Activated CD8-positive, alpha-beta memory T cell treated with anti-CD3 and anti-CD28 coated beads for 4 hours (primary cell): ENCODE data around the gene OGDHL.
"Not testable (repeated sequence)": the region's sequence is repeated elsewhere in the genome, so short reads cannot be mapped to it uniquely, and the experiment has no call there.

ENCODE experiments used
- DNase-seq, 2 donors: peaks; one replicate each; pipeline ENCODE4 v3.0.0-alpha.2; 2020; ENCODE audit warnings: low read depth in 2 of 2

The OGDHL gene

DNA sequence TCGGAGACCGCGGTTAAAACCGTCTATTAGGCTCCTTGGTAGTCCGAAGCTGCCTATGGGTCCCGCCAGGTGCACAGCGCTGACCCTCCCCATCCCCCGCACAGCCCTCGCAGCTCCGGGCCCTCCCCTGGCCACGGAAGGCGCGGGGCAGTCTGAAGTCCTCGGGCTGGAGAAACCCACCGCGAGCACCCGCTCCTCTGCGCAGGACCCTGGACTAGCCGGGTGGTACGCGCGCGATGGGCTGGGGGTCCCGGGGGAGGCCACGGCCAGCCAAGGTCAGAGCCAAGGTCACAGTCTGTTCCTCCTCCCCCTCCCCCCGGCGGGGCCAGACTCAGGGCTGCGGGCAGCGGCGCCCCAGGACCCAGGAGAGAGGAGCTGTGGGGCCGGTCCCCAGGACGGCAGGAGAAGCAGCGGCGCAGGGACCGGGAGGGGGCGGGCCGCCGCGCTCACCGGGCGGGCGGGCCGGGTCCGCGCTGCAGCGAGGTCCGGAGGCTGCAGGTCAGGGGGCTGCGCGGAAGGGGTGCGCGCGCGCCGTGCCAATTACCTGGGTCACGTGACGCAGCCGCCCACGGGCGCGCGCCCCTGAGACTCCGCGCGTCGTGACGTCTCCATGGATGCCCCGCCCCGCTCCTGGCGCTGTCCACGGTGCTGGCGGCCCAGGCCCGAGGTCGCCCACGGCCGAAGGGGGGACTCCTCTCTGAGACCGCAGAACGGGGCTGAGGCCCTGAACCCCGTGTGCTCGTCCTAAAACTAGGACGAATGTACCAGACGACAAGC lies at the start of gene OGDHL:
OGDHL (minus strand) TSS at position 535 of the 777 bp plus-strand sequence. CDS start 3,731 bp downstream, outside the sequence.
- no peak for DNase-seq

DNA sequence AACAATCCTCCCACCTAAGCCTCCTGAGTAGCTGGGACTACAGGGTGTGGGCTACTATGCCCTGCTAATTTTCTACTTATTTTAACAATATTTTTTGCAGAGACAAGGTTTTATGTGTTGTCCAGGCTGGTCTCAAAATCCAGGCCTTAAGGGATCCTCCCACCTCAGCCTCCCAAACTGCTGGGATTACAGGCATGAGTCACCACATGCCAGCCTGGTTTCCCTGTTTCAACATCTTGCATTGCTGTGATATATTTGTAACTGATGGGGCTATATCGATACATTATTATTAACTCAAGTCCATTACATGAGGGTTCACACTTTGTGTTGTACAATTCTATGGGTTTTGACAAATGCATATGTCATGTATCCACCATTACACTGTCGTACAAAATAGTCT lies 41.9 kb upstream of the OGDHL start:
- DNase-seq: no peak

DNA sequence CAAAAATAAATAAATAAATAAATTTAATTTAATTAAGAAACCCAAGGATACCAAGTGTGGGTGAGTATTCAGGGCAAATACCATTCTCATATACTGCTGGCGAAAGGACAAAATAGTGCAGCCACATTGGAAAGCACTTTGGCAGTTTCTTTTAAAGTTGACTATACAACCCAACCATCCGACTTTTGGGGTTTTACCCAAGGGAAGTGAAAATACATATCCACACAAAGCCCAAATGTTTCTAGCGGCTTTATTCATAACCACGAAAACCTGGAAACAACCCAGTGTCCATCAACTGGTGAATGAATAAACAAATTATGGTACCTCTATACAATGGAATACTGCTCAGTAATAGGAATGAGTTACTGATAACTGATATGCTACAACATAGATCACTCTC lies 36.2 kb upstream of the OGDHL start:
- no peak for DNase-seq

- DNase-seq: no peak
These were observed 29.0 kb upstream of the OGDHL start for GRCh38 chr10:49791100-49791499.

DNA sequence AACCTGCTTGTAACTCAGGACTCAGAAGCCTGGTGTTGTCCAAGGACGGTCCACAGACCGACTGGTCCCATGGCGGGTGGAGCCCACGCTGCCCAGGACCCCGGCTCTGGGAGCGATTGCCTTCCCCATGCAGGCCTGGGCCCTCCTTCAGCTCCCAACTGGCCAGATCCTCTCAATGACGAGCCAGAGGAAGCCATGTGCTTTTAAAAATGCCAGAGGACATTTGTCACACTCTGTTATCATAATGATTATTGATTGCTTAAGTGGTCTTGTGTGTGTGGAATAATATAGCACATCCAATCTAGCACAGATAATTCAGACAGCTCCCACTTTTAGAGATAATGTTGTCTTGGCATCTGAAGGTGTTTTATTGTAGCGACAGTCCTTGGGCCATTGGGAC lies 22.6 kb upstream of the OGDHL start:
- no peak for DNase-seq

GRCh38 chr10:49783645-49784044 lies 21.5 kb upstream of the OGDHL start:
- no peak for DNase-seq

GRCh38 chr10:49781247-49781646 lies 19.1 kb upstream of the OGDHL start:
- no peak for DNase-seq

DNA sequence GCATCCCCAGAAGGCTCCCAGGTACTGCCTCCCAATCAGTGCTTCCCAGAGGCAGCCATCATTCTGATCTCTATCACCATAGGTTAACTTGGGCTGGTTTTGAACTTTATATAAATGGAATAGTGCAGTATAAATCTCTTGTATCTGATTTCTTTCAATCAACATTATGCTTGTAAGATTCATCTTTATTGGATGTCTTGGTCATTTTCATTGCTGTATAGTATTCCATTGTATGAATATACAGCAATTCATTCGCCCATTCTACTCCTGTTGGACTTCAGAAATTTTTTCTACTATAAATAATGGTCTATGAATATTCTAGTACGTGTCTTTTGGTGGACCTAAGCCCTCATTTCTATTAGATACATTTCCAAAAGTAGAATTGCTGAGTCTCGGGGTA lies 16.1 kb upstream of the OGDHL start:
- DNase-seq: no peak

GRCh38 chr10:49776851-49777250 lies 14.7 kb upstream of the OGDHL start:
- no peak for DNase-seq

DNA sequence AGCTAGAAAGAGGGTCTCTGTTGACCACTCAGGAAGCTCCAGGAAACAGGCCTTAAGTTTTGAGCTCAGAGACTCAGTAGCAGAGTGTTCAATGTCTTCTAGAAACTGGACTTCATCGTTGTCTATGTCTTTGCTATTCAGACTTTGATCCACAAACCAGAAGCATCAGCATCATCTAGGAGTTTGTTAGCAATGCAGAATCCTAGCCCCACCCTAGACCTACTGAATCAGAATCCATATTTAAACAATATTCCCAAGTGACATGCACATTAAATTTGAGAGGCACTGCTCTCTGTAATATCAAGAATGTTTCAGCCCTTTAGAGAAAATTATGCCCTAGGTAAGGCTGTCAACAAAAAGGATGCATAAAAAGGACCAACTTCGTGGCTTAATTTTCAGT lies 12.9 kb upstream of the OGDHL start:
- DNase-seq: no peak

GRCh38 chr10:49772944-49773343 lies 10.8 kb upstream of the OGDHL start:
- not testable (repeated sequence) for DNase-seq

DNA sequence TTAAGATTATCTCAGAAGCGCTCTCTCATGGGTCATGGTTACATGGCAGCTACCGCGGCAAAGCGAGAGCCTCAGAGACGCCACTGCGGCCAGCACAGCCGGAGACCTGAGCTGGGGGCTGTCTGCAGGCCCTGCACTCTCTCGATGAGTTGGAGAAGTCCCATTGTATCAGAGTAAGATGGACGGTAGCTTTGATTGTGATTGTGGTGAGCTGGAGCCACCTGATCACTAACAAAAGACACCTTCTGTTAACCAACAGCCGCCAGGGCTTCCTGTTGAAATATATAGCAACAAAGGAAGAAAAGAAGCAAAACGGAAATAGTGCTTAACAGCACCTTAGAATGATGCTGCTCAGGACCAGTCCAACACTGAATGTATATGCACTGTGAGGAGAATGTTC lies 8.9 kb upstream of the OGDHL start:
- DNase-seq: not testable (repeated sequence)

DNA sequence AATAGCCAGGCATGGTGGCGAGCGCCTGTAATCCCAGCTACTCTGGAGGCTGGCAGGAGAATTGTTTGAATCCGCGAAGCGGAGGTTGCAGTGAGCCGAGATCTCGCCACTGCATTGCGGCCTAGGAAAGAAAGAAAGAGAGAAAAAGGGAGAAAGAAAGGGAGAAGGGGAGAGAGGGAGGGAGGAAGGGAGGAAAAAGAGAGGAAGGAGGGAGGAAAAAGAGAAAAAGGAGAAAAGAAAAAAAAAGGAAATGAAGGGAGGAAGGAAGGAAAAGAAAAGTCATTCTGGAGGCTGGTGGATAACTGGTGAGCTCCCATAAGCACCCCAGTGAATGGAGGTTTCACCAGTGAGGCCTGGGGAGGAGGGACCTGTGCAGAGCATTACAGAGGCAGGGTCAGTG lies 7.6 kb upstream of the OGDHL start:
- no peak for DNase-seq

- DNase-seq: no peak
These were observed 6.6 kb upstream of the OGDHL start for GRCh38 chr10:49768731-49769130.

DNA sequence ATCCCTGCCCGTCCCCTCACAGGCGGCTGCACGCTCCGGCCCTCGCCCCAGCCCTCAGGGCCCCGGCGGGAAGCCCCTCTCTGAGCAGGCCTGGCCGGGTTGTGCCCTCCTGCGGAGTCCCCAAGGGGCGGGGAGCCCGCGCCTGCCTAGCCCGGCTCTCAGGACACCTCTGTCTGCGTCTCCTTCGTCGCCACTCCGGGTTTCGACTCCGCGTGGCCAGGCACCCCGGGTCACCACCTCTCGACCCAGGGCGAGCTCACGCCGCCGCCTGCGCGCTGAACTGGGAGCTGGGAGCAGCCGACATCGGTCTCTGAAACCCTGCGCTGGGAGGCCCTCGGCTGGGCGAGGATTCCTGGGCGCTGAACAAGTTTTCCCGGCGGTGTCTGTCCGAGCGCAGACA lies 6.2 kb upstream of the OGDHL start:
- DNase-seq: no peak

DNA sequence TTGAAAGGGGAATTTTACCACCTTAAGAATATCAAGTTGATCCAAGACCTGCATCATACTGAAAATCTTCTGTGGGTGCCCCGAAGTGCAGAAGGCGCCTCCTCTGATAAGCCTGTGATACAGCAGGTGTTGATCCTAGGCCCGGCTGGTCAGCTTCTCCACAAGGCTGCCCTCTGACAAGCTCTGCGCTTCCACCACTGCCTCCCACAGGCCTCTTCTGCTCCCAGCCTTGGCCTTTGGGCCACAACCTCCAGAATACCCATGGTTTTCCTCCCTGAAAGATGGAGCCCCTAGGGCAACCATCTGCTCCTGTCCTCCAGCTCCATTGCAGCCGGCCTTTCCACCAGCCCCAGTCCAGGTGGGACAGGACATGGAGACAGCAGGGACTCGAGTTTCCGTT lies 5.6 kb upstream of the OGDHL start:
- DNase-seq: no peak

GRCh38 chr10:49766484-49766883 lies 4.4 kb upstream of the OGDHL start:
- DNase-seq: no peak

GRCh38 chr10:49762566-49762877 lies 399 bp upstream of the OGDHL start:
- no peak for DNase-seq

GRCh38 chr10:49761201-49761788 lies 828 bp downstream of the OGDHL start:
- DNase-seq: no peak

DNA sequence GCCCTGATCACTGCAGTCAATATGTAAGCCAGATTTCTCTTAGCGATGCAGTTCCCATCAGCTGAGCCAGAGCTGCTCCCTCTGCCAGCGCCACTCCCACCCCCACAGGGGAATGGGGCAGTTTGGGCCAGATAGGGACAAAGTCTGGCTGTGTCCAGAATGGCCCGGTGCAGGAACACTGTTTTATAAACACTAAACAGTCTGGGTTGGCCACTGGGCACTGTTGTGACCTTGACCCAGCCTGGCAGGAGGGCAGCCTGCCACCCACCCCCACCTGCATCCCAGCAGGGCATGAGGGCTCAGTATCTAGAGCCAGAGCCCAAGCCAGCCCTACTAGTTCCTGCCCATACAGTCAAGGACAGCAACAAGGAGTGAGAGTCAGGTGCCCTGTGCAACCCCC lies 1.3 kb downstream of the OGDHL start:
- no peak for DNase-seq

- no peak for DNase-seq
These were observed 2.2 kb downstream of the OGDHL start for GRCh38 chr10:49759787-49760551.

GRCh38 chr10:49758249-49758930 lies 3.7 kb downstream of the OGDHL start:
- no peak for DNase-seq
